OCI-M1 (cell line): ENCODE measurements around the gene PRSS2.
"Not testable (repeated sequence)": the region's sequence is repeated elsewhere in the genome, so short reads cannot be mapped to it uniquely, and the experiment has no call there.

Experiments used
- DNase-seq: peaks from one replicate; lab custom pipeline; 2025; lab: John Stamatoyannopoulos, UW

PRSS2 gene

DNA sequence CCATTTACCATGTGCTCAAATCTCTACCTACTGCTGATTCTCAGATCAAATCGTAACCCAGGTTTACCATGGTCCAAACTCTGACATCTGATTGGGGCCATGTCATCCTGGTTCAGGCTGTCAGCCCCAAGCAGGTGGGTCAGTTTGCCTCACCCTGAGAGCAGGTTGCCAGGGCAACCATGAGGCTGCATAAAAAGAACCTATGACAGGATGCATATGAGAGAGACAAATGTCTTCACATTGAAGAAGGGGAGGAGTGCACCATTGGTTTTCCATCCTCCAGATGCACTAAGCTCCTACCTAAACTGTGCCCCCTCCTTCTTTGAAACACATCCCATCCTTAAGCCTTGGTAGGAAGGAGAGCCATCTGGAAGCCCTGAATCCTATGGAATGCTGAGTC, 11.3 kb upstream of the PRSS2 start:
- DNase-seq, result no peak

DNA sequence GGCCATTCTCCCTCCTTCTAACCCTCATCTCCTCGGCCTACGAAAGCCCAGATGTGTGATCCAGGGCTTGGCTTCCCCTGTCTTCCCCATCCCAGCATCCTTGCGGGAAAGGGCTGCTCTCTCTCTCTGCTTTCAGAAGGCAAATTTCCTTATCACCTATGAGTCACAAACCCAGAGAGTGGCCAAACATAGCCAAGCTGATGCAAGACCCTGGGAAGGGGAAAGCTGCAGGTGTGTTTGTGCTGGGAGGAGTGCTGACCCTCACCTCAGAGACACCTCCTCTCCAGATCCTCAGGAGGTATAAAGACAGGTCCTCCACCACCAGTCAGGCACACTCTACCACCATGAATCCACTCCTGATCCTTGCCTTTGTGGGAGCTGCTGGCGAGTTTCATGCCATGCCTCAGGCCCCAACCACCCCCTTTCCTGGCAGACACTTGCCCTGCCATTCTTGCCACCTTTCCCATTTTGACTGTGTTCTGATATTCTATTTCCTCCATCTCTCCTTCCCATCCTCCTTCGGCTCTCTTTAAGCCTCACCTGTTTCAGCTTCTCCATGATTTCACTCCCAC, 10.6 kb upstream of the PRSS2 start:
- DNase-seq, result no peak

DNA sequence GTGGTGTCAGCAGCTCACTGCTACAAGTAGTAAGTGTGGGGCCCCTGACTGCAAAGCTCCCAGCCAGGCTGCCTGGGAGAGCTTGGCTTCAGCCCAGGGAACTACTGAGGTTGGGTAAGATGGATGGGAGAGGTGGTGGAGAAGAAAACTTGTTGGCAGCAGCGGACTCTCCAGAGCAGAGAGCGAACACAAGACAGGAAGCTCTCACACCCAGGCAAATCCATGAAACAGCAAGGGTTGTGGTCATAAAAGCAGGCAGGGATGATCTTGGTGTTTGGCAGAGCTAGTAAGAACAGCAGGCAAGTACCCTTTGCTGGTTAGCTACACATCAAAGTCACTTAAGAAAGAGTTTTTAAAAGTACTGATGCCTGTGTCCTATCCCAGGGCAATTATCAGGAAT, 9.2 kb upstream of the PRSS2 start:
- DNase-seq, result not testable (repeated sequence)

DNA sequence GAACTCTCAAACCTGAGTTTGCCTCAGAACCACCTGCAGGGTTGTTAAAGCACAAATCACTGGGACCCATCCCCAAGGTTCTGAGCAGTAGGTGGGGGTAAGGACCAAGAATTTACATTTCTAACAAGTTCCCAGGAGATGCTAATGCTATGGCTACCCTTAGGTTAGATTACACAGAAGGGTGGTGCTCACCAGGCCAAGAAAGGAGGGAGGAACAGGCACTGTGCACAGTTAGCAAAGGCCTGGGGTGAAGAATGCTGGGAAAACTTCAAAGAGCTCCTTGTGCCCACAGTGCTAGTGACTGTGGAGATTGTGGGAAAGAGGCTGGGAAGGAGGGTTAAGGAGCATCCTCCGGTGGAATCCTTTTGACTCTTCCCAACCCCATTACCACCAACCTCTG, 8.7 kb upstream of the PRSS2 start:
- DNase-seq, result no peak

DNA sequence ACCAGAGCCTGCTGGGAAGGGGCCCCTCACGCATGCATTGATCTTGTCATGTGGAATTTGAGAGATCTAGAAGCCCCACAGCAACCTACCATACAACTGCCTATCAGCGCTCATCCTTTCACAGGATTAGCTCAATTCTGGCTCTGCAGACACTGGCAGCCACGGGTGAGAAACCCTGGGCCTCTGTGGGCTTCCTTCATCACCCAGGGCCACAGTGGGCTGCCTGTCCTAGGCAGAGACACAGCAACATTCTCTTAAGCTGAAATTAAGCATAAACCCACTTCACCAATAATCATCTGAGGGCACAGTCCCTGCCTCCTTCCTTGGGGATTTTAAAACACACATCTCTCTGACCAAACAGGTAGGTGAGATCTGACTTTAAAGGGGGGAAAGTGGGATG, 3.3 kb upstream of the PRSS2 start:
- no peak for DNase-seq

DNA sequence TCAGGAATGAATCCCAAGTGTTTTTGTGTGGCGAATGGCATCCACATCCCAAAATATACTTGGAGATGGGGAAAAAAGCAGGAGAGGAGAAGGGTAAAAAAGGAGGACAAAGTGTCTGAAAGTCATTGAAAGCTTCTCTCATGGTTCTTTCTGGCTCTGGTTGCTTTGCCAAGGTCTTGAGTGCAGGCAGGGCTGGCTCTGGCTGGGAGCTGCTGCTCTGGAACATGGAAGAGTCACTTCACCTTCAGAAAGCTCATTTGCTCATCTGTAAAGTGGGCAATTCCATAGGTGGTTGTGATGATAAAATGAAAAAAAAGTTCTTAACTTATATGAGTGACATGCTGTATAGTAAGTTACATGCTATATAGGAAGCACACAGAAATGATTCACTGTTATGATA, 2.9 kb upstream of the PRSS2 start:
- no peak for DNase-seq

DNA sequence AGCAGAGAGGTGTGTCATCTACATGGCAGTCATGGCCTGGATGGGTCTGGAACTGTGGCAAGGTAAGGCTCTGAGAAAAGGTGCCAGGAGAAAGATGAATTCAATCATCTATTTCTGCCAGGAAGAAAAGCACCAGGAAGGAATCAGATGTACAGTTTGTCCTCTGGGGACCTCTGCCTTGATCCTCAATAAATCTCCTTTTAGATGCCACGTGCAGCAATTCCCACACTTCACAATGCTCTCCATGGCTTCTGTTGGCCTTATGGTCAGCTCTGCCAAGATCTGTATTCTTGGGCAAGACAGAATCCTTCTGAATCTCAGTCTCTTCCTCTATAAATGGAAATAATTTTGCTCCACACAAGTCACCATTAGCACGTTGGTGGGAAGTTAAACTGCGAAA, 1.9 kb upstream of the PRSS2 start:
- not testable (repeated sequence) for DNase-seq

DNA sequence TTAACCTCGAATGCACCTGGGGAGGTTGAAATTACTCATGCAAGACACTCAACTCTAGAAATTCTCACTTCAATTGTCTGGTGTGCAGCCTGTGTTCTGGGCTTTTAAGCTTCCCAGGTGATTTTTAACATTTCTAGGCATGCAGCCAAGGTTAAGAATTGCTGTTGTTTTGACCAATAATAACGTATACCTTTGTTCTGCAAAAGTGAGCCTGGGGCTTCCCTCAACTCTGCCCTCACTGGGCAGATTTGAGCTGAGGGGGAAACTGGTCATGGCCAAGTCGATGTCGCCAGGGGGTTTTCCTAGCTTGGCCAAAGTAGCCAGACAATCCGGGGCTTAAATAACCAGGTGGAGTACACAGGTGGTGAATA, 568 bp downstream of the PRSS2 start:
- DNase-seq, result no peak

DNA sequence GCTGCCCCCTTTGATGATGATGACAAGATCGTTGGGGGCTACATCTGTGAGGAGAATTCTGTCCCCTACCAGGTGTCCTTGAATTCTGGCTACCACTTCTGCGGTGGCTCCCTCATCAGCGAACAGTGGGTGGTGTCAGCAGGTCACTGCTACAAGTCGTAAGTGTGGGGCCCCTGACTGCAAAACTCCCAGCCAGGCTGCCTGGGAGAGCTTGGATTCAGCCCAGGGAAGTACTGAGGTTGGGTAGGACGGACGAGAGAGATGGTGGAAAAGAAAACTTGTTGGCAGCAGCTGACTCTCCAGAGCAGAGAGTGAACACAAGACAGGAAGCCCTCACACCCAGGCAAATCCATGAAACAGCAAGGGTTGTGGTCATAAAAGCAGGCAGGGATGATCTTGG, 1.3 kb downstream of the PRSS2 start:
- DNase-seq, result no peak

DNA sequence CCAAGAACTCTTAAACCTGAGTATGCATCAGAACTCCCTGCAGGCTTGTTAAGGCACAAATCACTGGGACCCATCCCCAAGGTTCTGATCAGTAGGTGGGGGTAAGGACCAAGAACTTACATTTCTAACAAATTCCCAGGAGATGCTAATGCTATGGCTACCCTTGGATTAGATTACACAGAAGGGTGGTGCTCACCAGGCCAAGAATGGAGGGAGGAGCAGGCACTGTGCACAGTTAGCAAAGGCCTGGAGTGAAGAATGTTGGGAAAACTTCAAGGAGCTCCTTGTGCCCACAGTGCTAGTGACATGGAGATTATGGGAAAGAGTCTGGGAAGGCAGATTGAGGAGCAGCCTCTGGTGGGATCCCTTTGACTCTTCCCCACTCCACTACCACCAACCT, 1.9 kb downstream of the PRSS2 start:
- no peak for DNase-seq

DNA sequence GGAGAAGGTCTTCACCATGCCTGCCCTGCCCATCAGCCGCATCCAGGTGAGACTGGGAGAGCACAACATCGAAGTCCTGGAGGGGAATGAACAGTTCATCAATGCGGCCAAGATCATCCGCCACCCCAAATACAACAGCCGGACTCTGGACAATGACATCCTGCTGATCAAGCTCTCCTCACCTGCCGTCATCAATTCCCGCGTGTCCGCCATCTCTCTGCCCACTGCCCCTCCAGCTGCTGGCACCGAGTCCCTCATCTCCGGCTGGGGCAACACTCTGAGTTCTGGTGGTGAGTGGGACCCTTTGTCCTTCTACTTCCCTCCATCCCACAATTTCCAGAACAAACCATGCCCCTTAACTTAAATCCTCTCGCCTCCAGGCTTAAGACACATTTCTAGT, 2.5 kb downstream of the PRSS2 start:
- no peak for DNase-seq

DNA sequence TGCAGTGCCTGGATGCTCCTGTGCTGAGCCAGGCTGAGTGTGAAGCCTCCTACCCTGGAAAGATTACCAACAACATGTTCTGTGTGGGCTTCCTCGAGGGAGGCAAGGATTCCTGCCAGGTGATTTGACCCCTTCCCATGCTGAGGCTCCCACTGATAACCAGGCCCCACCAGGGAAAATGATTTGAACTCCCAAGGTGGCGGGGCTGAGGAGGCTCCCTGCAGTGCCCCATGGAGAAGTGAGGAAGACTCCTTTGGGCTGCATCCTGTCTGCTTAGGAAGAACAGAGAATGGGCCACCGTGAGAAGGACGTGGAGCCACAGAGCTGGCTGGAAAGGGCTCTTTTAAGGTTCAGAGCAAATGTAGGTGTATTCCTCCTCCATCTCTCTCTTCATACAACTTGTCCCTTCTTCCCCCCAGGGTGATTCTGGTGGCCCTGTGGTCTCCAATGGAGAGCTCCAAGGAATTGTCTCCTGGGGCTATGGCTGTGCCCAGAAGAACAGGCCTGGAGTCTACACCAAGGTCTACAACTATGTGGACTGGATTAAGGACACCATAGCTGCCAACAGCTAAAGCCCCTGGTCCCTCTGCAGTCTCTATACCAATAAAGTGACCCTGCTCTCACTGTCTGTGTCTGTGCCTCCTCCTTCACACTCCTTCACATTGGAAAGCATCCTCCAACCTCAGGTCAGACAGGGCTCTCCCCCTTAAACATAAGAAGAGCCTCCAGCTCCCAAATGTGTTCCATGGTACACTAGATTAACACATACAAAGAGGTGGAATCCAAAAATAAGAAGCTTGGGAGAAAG, 3.4 kb downstream of the PRSS2 start:
- no peak for DNase-seq

DNA sequence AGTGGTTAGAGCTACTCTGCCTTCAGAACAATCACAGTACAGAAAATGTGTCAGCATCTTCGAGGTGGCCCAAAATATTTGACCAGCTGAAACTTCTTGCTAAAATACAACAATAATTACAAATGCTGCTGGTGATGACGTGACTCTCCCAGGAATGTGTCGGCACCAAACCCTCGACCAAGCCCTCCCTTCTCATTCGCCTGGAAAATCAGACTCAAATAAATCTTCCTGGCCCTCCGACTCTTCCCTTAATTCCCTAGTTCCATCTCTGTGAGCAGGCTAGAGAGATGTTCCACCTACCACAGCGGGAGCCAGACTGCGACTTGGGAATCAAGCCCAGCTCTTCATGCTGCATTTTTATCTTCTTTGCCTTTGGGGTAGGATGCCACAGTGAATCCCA, 4.1 kb downstream of the PRSS2 start:
- DNase-seq, result no peak

DNA sequence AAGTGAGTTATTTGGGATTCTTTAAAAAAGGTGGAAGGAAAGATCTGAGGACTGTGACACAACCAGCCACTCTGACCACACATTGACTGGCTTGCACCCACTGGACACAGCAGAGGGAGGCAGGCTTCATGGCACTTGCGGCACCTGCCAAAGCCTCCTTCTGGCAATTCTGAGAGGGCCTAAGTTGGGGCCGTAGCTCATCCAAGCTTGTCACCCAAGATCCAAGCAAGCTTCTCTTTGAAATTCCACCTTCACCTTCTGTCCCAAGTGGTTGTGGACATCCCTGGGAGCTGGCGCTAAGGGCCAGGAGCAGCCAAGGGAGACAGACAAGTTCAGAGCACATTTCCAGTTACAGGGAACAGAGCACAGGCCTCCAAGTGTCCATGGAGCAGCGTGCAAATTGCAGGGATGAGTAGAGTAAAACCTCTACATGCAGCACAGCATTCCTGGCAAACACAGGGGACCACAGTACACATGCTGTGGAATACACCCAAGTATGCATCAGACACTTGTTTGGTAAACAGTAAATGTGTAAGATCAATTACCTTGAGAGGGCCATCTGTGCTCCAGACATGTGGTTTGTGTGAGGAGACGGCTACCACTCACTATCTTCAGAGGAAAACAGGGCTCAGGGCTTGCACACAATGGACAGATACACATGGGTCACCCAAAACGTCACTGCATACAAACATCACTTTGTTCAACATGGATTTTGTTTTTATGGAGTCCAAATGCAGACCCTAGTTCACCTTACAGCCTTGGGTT, 4.8 kb downstream of the PRSS2 start:
- DNase-seq, result not testable (repeated sequence)

DNA sequence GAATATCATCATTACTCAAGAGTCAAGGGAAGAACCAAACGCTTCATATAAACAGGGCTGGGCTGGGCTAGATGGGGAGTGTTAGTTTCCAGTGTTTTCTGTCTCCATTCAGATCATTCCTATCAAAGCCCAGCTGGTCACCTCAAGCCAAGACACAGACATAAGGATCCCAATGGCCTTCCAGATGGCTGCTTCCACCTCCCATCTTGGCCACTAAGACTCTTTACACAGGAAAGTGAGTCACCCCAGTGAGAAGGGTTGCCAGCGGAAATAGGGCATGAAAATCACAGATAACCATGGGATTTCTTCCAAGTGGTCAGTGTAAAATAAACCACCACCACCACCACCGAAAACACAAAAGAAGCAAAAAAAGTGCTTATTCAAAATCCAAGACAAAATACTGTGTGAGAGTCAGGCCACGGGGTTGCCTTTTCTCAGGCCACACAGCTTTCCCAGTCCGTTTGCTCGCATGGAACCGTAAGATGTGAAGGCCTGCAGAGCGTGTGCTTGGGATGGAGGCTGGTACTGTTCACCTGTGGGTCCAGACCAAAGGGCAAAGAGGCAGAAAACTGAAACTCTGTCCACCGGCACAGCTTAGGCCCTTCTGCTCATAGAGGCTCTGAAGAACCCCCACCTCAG, 5.6 kb downstream of the PRSS2 start:
- no peak for DNase-seq

DNA sequence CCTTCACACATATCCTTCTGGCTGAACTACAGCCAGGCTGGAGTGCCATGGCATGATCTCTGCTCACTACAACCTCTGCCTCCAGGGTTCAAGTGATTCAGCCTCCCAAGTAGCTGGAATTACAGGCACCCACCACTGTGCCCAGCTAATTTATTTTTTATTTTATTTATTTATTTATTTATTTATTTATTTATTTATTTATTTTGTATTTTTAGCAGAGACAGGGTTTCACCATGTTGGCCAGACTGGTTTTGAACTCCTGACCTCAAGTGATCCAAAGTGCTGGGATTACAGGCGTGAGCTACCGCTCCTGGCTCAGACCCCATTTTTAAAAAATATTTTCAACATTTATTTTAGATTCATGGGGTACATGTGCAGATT, 6.1 kb downstream of the PRSS2 start:
- DNase-seq, result not testable (repeated sequence)

DNA sequence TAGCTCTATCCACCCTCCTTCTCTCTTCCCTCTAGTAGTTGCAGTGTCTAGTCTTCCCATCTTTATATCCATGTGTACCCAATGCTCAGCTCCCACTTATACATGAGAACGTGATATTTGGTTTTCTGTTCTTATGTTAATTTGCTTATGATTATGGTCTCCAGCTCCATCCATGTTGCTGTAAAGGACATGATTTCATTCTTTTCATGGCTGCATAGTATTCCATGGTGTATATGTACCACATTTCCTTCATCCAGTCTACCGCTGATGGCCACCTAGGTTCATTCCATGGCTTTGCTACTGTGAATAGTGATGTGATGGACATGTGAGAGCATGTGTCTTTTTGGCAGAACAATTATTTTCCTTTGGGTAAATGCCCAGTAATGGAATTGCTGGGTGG, 6.5 kb downstream of the PRSS2 start:
- DNase-seq, result no peak

DNA sequence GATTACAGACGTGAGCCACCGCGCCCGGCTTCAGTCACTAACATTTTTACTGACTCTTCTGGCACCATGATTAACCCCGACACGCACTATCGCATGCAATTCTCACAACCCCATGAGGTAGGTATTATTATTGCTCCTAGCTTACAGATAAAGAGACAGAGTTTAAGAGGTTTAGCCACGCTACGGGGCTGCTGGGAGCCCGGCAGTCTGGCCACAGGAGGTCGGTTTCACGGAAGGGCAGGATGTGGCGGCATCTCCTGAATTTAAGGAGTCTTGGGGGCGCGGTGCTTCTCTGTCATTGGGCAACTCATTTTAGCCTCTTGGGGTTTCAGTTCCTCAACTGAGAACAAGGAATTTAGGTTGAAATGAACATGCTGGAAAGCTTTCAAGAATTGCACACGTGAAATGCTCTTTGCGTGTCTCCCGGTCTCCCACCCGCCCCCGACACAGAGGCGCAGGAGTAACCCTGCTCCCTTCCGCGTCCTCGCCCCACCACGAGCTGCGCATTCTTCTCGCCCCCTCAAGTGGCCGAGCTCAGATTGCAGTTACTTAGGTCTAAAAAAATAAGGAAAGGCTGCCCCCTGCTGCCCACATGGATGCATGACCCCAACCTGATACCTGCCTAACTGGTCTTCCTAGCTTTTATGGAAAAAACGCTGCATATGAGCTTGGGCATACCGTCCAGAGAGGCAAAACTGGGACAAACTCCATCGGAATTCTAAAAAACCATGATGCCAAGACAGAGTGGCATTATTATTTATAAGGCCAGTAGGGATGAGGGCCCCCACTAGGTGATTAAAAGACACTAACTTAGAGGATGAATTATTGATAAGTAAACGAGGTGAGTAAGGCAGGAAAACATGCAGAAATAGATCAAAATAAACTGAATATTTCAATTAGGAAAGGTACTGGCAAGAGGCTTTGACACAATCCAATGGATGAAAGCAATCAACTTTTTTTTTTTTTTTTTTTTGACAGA, 12.4 kb downstream of the PRSS2 start:
- DNase-seq, result peak; percentile 83

DNA sequence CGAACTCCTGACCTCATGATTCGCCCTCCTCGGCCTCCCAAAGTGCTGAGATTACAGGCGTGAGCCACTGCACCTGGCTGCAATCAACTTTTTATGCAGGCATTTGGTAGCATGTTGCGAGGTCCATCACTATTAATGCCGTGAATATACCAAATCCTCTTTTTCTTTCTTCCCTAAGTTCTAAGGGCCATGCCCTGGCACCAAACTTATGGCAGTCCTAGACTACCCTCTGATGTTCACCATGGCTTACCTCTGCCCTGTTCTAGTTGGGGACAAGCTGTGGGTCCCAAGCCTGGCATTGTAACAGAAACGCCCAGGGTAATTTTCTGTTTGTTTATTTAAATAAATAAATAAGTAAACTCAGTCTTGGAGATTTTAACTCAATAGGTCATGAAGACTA, 13.3 kb downstream of the PRSS2 start:
- DNase-seq, result no peak

DNA sequence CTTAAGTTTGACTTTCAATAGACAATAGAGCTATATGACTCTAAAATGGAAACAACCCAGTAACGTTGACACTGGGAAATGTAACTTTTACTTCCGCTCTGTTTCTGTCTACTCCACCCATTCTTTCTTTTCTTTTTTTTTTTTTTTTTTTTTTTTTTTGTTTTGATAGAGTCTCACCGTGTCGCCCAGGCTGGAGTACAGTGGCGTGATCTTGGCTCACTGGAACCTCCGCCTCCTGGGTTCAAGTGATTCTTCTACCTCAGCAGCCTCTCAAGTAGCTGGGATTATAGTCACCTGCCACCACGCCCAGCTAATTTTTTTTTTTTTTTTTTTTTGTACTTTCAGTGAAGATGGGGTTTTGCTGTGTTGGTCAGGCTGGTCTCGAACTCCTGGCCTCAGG, 13.9 kb downstream of the PRSS2 start:
- DNase-seq, result no peak

DNA sequence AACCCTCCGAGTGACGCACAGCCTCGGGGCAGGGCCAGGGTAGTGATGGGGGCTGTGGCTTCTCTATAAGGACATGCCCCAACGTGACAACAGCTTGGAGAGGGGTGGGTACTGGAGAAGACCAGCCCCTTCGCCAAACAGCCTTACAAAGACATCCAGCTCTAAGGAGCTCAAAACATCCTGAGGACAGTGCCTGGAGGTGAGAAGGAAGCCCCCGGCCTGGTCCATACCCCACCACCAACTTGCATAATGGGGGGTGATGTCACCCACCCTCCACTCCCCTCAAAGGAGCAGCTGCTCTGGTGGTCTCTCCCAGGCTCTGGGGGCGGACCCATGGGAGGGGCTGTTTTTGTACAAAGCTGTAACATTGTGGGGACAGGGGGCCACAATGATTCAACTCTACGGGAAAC, 15.1 kb downstream of the PRSS2 start:
- no peak for DNase-seq
